CD4-positive, alpha-beta T cell treated with Interleukin-1 beta for 1 hour (primary cell): ENCODE measurements around the gene DISP3.

Experiments used
- DNase-seq, 2 donors: peaks; one replicate each; pipeline ENCODE4 v3.0.0-alpha.2; 2020 to 2022

DISP3 gene

GRCh38 chr1:11518016-11518701, 39.2 kb downstream of the DISP3 start:
- no peak for DNase-seq

- no peak for DNase-seq
Measured at GRCh38 chr1:11518791-11519628, 40.1 kb downstream of the DISP3 start.

- DNase-seq = no peak
Measured at GRCh38 chr1:11519629-11520031, 40.7 kb downstream of the DISP3 start.

GRCh38 chr1:11520531-11521233, 41.7 kb downstream of the DISP3 start:
- no peak for DNase-seq

- no peak for DNase-seq
Measured at GRCh38 chr1:11521582-11522399, 42.8 kb downstream of the DISP3 start.

GRCh38 chr1:11522400-11523235, 43.7 kb downstream of the DISP3 start:
- DNase-seq = no peak

- DNase-seq = no peak
Measured at GRCh38 chr1:11523261-11523660, 44.3 kb downstream of the DISP3 start.

GRCh38 chr1:11523746-11524464, 45.0 kb downstream of the DISP3 start:
- no peak for DNase-seq

GRCh38 chr1:11524465-11525150, 45.7 kb downstream of the DISP3 start:
- no peak for DNase-seq

- DNase-seq = no peak
Measured at GRCh38 chr1:11525151-11525505, 46.2 kb downstream of the DISP3 start.

- DNase-seq = no peak
Measured at GRCh38 chr1:11525516-11525915, 46.6 kb downstream of the DISP3 start.

- no peak for DNase-seq
Measured at GRCh38 chr1:11526071-11526895, 47.3 kb downstream of the DISP3 start.

- DNase-seq = no peak
Measured at GRCh38 chr1:11527541-11528452, 48.8 kb downstream of the DISP3 start.

GRCh38 chr1:11528611-11529261, 49.8 kb downstream of the DISP3 start:
- no peak for DNase-seq

GRCh38 chr1:11529330-11529729, 50.4 kb downstream of the DISP3 start:
- no peak for DNase-seq

GRCh38 chr1:11529763-11530730, 51.1 kb downstream of the DISP3 start:
- no peak for DNase-seq
